GM12875 (cell line): Measurements from ENCODE around the gene FUT8.

Source experiments
- H3K4me3 ChIP-seq: one replicate; pipeline ENCODE4 v1.5.1; 2011; ENCODE audit warnings: low read depth, low read length, control low read depth
- TF ChIP-seq, protein P1 (sequence below): IDR thresholded peaks from 2 replicates; pipeline ENCODE4 v1.5.1; 2011; ENCODE audit warnings: low read depth, mild to moderate bottlenecking, control low read depth, inconsistent platforms, low read length, moderate library complexity, borderline replicate concordance; ENCODE audit not compliant: insufficient read depth

The FUT8 gene

DNA sequence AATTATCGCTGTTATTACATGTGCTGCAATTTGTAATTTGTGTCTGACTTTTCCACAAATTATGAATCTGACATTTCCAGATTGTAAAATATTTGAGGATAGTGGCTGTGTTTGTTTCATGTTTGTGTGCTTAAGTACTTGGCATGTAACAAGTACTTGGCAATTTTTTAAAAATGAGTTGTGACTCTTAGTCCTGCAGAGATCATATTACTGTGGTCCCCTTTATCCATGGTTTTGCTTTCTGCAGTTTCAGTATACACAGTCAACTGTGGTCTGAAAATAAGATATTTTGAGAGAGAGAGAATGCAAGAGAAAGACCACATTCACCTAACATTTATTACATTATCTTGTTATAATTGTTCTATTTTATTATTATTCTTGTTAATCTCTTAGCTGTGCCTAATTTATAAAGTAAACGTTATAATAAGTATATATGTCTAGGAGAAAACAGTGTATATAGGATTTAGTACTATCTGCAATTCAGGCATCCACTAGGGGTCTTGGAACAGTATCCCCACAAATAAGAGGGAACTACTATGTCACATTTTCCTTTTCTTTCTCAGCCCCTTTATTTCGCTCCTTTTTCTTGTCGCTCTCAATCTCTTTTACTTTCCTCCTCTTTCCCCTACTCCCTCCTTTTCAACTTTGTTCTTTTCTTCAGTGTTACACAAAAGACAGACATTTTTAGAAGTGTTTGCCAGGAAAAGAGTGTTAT lies 176.1 kb downstream of the FUT8 start:
- no peak overlapping the region for H3K4me3 ChIP-seq
- TF ChIP-seq, protein P1, sequence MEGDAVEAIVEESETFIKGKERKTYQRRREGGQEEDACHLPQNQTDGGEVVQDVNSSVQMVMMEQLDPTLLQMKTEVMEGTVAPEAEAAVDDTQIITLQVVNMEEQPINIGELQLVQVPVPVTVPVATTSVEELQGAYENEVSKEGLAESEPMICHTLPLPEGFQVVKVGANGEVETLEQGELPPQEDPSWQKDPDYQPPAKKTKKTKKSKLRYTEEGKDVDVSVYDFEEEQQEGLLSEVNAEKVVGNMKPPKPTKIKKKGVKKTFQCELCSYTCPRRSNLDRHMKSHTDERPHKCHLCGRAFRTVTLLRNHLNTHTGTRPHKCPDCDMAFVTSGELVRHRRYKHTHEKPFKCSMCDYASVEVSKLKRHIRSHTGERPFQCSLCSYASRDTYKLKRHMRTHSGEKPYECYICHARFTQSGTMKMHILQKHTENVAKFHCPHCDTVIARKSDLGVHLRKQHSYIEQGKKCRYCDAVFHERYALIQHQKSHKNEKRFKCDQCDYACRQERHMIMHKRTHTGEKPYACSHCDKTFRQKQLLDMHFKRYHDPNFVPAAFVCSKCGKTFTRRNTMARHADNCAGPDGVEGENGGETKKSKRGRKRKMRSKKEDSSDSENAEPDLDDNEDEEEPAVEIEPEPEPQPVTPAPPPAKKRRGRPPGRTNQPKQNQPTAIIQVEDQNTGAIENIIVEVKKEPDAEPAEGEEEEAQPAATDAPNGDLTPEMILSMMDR: no peak

DNA sequence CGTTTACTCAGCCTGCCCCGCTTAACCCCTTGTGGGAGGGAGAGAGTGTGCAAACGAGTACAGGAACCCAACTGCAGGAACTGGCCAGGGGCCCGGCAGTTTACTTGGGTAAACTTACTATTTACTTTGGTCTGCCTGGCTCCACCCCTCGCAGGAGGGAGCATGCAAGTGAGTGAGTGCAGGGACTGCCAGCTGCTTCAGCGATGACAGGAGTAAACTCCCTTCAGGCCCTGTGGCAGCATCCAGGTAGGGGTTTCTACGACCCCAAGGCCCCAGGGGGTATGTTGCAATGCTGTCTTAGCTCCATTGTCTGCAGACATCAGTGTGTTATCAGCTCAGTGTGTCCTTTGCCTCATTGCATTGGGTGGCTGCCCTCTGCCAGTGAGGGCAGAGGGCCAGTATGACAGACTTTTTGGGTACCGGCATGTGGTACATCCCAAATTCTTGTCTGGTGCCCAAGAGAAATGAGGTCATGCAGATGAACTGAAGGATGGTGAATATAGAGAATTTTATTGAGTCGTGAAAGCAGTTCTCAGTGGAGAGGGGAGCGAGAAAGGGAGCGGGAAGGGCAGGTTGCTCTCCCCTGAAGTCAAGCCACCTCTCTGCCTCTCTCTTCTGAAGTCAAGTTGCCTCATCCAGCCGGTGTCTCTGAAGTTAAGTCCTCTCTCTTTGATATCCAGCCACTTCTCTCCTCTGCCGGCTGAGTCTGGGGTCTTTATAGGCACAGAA lies 181.8 kb downstream of the FUT8 start:
- TF ChIP-seq, protein P1: no peak
- no peak overlapping the region for H3K4me3 ChIP-seq

DNA sequence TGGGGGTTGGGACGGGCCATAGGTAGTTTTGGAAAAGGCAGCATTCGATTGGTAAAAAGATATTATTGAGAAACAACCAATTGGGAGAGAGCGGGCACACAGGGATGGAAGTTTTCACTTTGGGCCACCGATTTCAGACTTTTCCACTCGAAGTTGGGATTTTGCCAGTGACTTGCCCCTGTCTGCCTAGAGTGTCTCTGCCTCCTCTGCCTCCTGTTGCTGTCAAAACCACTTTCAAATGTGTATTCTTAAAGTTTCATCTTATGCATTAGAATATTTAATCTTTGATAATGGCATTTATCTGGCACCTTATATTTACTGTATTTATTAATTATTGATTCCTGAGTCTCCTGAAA lies 182.3 kb downstream of the FUT8 start:
- TF ChIP-seq, protein P1: no peak
- H3K4me3 ChIP-seq: no peak overlapping the region

DNA sequence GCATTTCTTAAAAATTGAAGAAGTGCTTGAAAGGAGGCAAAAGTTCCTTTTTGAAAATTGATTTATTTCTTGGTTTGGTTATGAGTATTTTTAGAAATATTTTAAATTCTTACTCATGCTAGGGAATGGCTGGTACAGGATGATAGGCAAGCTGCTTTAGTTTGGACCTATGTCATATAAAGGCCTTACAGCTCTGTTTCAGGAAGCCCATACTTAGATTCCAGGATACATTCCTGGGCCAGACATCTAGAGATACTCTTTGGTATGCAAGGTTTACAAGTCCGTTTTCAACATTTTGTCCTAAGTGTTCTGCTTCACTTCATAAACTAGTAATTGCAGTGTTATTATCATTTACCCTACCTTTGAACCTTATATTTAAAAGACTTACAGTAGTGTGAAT lies 186.8 kb downstream of the FUT8 start:
- no peak overlapping the region for H3K4me3 ChIP-seq
- TF ChIP-seq, protein P1: no peak

DNA sequence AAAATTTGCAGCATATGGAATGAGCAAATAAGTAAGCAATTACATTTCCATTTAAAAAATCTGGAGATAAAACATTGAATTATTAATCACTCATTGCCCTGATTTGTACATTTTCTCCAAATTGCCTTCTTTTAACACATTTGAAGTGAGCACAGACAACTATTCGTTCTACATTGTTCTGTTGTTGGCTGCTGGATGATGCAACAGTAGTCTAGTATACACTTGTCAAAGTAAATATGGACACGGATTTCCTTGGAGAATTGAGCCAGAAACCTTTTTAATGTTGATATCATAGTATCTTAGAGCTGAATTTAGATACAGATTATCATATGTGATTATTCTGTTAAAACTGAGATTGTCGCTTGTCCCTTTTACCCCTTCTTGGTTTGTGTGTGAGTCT lies 188.2 kb downstream of the FUT8 start:
- TF ChIP-seq, protein P1: no peak
- H3K4me3 ChIP-seq: no peak overlapping the region

DNA sequence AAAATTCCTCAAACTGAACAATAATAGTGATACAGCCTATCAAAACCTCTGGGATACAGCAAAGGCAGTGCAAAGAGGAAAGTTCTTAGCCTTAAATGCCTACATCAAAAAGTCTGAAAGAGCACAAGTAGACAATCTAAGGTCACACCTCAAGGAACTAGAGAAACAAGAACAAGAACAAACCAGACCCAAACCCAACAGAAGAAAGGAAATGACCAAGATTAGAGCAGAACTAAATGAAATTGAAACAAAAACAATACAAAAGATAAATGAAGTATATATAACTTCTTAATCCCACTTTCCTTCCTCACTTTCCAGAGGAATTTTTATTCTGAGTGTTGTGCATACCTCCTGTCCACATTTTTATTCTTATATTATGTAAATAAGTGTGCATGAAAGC lies 192.0 kb downstream of the FUT8 start:
- no peak overlapping the region for H3K4me3 ChIP-seq
- TF ChIP-seq, protein P1: no peak

DNA sequence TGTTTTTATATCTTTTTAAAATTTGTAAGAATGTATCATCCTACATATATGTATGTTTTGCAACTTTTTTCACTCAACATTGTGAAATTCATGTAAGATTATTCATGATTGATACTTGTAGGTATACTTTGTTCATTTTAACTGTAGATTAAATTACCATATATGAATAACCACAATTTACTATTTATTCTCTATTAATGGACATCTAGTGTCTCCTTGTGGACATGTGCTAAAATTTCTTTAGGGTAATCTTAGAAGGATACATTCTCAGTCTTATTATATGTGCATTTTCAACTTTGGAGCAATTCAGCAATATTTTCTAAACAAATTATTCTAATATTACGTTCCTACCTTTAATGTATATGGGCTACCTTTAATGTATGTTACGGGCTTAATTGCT lies 192.4 kb downstream of the FUT8 start:
- H3K4me3 ChIP-seq: no peak overlapping the region
- TF ChIP-seq, protein P1: no peak
